OCI-LY3 (cell line): Measurements from ENCODE around the gene NGB.

Experiments used
- EZH2phosphoT487 ChIP-seq: fragments of 200-600 bp; shearing (Covaris generic); IDR thresholded peaks from 2 replicates; pipeline ENCODE4 v1.6.1; 2018; ENCODE audit warnings: antibody characterized with exemption, mixed run types, low read depth
- TF ChIP-seq, protein P1 (sequence below): fragments of 200-600, 300-600 bp; sonication (generic); IDR thresholded peaks from 2 replicates; pipeline ENCODE4 v1.5.1; 2014; ENCODE audit warnings: antibody characterized with exemption, low read length, low read depth

DNA sequence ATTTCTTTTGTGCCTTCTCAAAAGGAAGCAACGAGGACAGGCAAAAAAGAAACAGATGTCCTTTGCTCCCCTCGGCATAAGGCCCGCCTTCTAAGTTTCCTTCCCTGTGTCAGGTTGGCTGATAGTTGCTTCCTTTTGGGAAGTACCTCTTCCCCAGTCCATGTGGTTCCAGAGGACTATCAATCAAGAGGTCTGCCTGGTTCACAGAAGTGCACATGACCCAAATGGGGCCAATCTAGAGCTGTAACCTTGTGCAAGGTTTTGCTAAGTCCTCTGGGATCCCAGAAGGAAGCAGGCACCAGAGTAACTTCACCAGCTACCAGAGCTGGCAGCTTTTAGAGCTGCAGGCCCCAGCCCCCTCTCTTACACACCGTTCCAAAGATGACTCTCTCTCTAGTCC, 46.8 kb downstream of the NGB start:
- TF ChIP-seq, protein P1, sequence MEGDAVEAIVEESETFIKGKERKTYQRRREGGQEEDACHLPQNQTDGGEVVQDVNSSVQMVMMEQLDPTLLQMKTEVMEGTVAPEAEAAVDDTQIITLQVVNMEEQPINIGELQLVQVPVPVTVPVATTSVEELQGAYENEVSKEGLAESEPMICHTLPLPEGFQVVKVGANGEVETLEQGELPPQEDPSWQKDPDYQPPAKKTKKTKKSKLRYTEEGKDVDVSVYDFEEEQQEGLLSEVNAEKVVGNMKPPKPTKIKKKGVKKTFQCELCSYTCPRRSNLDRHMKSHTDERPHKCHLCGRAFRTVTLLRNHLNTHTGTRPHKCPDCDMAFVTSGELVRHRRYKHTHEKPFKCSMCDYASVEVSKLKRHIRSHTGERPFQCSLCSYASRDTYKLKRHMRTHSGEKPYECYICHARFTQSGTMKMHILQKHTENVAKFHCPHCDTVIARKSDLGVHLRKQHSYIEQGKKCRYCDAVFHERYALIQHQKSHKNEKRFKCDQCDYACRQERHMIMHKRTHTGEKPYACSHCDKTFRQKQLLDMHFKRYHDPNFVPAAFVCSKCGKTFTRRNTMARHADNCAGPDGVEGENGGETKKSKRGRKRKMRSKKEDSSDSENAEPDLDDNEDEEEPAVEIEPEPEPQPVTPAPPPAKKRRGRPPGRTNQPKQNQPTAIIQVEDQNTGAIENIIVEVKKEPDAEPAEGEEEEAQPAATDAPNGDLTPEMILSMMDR: no peak
- TF ChIP-seq EZH2phosphoT487: no peak
